ENCODE results near the gene NYAP2. TPM values are rescaled to one million over a fixed set of nuclear protein-coding genes. Genes with fewer than 3 reads are reported as not detected.

NYAP2 gene
- total and polyA plus RNA-seq, 12 donors, result 0.04 TPM; not detected in 11

GRCh38 chr2:225515033-225515432 is 115.5 kb downstream of the NYAP2 start:
- DNase-seq, result no peak
- H3K4me3 ChIP-seq, result no peak overlapping the region
- no peaks in the 10 kb centered on the region for H3K9me3 ChIP-seq
- H3K36me3 ChIP-seq, result no peaks in the 10 kb centered on the region
- intact Hi-C loops (cut with DNase I), result no loop called here
- no peak for ATAC-seq
- no peak overlapping the region for H3K27ac ChIP-seq
- no peak for TF ChIP-seq CTCF (IDR thresholded peaks at IDR 0.05)
- no peaks in the 10 kb centered on the region for H3K4me1 ChIP-seq
- no peaks in the 10 kb centered on the region for H3K27me3 ChIP-seq

GRCh38 chr2:225526760-225527390 is 127.4 kb downstream of the NYAP2 start:
- no peak overlapping the region for H3K27ac ChIP-seq

DNA sequence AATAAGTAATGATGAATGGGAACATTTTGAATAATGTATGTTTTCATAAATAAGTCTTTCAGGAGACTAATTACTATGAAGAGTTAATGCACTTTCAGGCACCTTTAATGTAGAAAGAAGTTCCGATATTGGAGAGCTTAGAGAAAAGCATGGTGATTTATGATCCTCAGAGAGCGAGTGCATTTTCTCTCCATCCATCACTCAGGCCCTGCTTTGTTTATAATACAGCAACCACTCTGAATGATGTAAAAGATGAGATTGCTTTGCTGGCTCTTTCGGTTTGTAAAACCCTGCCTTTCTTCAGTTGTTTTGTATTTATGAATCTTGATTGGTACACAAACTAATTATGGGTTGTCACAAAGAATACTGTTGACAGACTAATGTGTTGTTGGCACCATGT is 132.0 kb downstream of the NYAP2 start:
- Histone ChIP-seq H3K4me1 (no peaks in the 10 kb centered on the region), H3K27ac (no peak overlapping the region), H3K36me3 (no peaks in the 10 kb centered on the region), H3K9me3 (no peaks in the 10 kb centered on the region), H3K4me3 (no peak overlapping the region), H3K27me3 (no peaks in the 10 kb centered on the region)
- DNase-seq (no peak), ATAC-seq (no peak)
- TF ChIP-seq CTCF (IDR thresholded peaks at IDR 0.05), result no peak
- 67 to 73% methylated on average over 3 of the region's 3 CpGs for WGBS, 2 donors
- intact Hi-C loops (cut with DNase I), result no loop called here

More at GRCh38 chr2:225526760-225527390, 127.4 kb downstream of the NYAP2 start:
- H3K9me3 ChIP-seq, result no peaks in the 10 kb centered on the region
- TF ChIP-seq CTCF (IDR thresholded peaks at IDR 0.05), result no peak
- WGBS, 2 donors, result 67 to 73% methylated on average over 4 of the region's 4 CpGs
- H3K4me1 ChIP-seq, result no peaks in the 10 kb centered on the region
- DNase-seq, result no peak
- no peak overlapping the region for H3K4me3 ChIP-seq
- no peaks in the 10 kb centered on the region for H3K27me3 ChIP-seq
- intact Hi-C loops (cut with DNase I), result no loop called here
- no peaks in the 10 kb centered on the region for H3K36me3 ChIP-seq
- ATAC-seq, result no peak

DNA sequence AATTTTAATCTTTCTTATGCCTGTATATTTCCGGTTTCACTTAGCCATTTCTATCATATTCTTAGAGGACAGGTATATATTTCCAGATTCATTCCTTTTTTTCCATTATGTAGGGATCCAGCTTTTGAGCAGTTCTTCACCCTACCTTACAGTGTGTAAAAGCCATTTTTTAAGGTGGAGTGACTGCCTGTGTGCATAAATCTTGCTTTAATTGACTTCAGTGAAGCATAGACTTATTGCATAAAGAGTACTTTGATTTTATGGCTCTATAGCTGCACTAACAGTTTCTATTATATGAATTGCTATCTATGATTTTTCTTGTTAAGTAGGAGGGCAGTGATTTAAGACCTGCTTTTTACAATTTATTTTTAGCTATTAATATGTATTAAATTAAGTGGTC is 132.6 kb downstream of the NYAP2 start:
- H3K27ac ChIP-seq, result no peak overlapping the region
- 86 to 88% methylated on average over 1 of the region's 1 CpG for WGBS, 2 donors
- H3K4me3 ChIP-seq, result no peak overlapping the region
- H3K36me3 ChIP-seq, result no peaks in the 10 kb centered on the region
- DNase-seq (no peak), ATAC-seq (no peak)
- H3K4me1 ChIP-seq, result no peaks in the 10 kb centered on the region
- no peaks in the 10 kb centered on the region for H3K27me3 ChIP-seq
- no peak for TF ChIP-seq CTCF (IDR thresholded peaks at IDR 0.05)
- intact Hi-C loops (cut with DNase I), result no loop called here
- no peaks in the 10 kb centered on the region for H3K9me3 ChIP-seq

All from heart right ventricle (tissue), 16 donors.